Nephron progenitor cell (in vitro differentiated cells): ENCODE measurements around the gene HMCN1.

Experiments used
- DNase-seq: peaks from one replicate; pipeline ENCODE4 v3.0.0; 2021
- H3K27ac Mint-ChIP-seq: 2 replicates; pipeline ENCODE4 v1.8.0; 2021; ENCODE audit warnings: mild to moderate bottlenecking, moderate library complexity, mixed read lengths
- H3K27me3 Mint-ChIP-seq: 2 replicates; pipeline ENCODE4 v1.8.0; 2021; ENCODE audit warnings: mild to moderate bottlenecking, low read depth, mixed read lengths; ENCODE audit not compliant: poor library complexity
- H3K36me3 Mint-ChIP-seq: 2 replicates; pipeline ENCODE4 v1.8.0; 2021; ENCODE audit warnings: low read depth, mixed read lengths
- H3K4me1 Mint-ChIP-seq: 2 replicates; pipeline ENCODE4 v1.8.0; 2021; ENCODE audit warnings: mixed read lengths
- H3K4me3 Mint-ChIP-seq: 2 replicates; pipeline ENCODE4 v1.8.0; 2021; ENCODE audit warnings: mild to moderate bottlenecking, moderate library complexity, mixed read lengths
- H3K9me3 Mint-ChIP-seq: 2 replicates; pipeline ENCODE4 v1.8.0; 2021; ENCODE audit warnings: mild to moderate bottlenecking, moderate library complexity, mixed read lengths
- CTCF ChIP-seq: fragments of 200-600 bp; sonication (generic); IDR thresholded peaks from 2 replicates; pipeline ENCODE4 v1.5.0; 2021; ENCODE audit warnings: antibody characterized with exemption

The HMCN1 gene

DNA sequence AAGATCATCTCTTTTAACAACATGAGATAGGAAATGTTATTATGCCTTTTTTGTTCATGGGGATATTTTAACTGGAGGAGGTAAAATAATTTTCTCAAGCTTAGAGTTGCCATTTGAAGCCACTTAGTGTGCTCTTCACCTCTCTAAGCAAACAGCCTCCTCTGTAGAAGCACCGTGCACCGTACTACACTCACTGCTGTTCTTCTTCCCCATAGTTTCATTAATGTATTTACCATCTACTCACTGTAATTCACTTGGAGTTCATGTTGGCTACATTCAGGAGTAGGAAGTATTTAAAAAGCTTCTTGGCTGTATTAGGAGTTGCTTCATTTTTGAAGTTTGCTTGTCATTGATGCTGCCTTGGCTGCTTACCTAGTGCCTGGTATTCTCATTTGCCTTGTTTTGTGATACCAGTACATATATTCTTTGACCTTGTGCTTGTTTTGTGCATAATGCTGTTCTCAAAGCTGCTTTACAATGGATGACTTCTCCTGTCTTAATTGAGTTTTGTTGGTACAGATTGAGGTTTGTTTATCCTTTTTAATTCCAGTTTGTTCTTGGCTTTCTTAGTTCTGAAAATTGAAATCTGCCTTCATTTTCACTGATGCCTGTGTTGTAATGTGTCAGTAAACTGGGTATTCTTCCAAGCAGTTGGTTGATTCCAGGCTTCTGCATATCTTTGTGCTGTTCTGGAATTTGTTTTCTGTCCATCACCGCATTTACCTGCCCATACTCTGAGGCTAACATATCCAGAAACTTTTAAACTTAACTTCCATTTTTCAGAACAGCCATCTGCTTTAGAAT is 240.4 kb downstream of the HMCN1 start:
- H3K4me1 Mint-ChIP-seq, result no peaks in the 10 kb centered on the region
- no peak overlapping the region for H3K27ac Mint-ChIP-seq
- H3K4me3 Mint-ChIP-seq, result no peak overlapping the region
- no peak for TF ChIP-seq CTCF
- H3K9me3 Mint-ChIP-seq, result no peaks in the 10 kb centered on the region
- peaks cover 49% of the 10 kb centered on the region for H3K36me3 Mint-ChIP-seq
- H3K27me3 Mint-ChIP-seq, result no peaks in the 10 kb centered on the region
- no peak for DNase-seq

DNA sequence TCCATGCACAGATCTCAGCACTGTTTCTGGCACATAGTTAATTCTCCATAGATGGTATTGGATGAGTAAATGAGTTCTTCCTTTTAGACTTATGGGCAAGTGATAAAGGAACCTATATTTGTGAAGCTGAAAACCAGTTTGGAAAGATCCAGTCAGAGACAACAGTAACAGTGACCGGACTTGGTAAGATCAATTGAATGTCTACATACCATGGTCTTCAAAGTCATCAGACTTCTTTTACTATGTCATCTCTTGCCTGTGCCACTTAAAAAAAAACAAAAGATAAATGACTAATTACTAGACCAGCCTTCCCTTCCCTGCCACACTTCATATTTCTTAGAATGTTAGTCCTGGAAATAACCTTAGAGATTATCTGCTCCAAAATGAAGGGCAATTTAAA is 246.7 kb downstream of the HMCN1 start:
- peaks cover 20% of the 10 kb centered on the region for H3K36me3 Mint-ChIP-seq
- TF ChIP-seq CTCF, result no peak
- H3K9me3 Mint-ChIP-seq, result no peaks in the 10 kb centered on the region
- no peak overlapping the region for H3K4me3 Mint-ChIP-seq
- no peak overlapping the region for H3K27ac Mint-ChIP-seq
- no peak for DNase-seq
- H3K27me3 Mint-ChIP-seq, result no peaks in the 10 kb centered on the region
- H3K4me1 Mint-ChIP-seq, result no peaks in the 10 kb centered on the region

DNA sequence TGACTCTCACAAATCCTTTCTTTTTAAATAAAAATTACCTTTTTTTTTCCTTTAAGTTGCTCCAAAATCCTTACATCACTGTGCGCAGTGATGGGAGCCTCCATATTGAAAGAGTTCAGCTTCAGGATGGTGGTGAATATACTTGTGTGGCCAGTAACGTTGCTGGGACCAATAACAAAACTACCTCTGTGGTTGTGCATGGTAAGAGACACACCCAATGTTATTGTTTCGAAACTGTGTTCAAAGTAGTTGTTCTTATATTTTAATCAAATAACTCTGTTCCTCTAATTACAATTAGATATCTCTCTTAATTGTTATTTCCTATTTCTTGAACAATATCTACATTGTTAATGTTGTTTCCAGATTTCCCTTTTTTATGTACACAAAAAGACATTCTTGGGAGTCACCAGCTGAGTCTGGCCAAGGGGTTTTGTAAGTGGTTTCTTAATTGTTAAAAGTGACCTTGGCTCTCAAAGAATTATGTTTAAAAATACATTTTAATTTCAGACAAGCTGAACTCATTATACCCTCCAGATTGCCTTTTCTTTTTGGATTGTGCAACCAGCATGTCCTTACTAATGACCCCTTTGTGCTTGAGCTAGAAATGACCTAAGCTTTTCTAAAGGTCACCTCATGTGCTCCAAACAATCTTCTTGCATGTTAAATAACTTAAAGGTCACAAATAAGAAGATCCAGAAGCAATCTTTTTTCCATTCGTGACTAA is 250.1 kb downstream of the HMCN1 start:
- TF ChIP-seq CTCF, result no peak
- peaks cover 33% of the 10 kb centered on the region for H3K36me3 Mint-ChIP-seq
- no peaks in the 10 kb centered on the region for H3K27me3 Mint-ChIP-seq
- no peak for DNase-seq
- H3K4me1 Mint-ChIP-seq, result no peaks in the 10 kb centered on the region
- no peak overlapping the region for H3K4me3 Mint-ChIP-seq
- no peaks in the 10 kb centered on the region for H3K9me3 Mint-ChIP-seq
- H3K27ac Mint-ChIP-seq, result no peak overlapping the region

GRCh38 chr1:185987611-185988321 is 253.6 kb downstream of the HMCN1 start:
- Mint-ChIP-seq H3K4me1 (no peaks in the 10 kb centered on the region), H3K27ac (peak overlapping the region; percentile 59), H3K4me3 (no peak overlapping the region), H3K27me3 (no peaks in the 10 kb centered on the region), H3K36me3 (peaks cover 28% of the 10 kb centered on the region), H3K9me3 (no peaks in the 10 kb centered on the region)
- TF ChIP-seq CTCF, result no peak
- no peak for DNase-seq

DNA sequence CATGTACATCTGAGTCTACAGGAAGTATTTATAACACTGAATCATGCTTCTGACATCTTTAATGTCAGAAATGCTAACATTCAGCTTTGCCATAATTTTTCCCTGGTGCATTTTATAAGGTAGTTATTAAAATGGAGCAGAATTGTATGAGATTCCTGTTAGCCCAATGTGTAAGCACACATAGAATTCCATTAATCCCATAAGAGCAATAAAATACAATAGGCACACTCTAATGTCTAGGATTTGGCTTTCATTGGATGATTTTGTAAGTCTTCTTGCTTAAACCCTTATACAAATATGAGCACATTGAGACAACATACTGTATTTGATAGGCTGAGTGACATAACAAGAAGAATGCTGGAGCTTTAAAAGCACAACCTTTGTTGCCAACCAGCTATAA is 256.4 kb downstream of the HMCN1 start:
- H3K27ac Mint-ChIP-seq, result no peak overlapping the region
- no peaks in the 10 kb centered on the region for H3K4me1 Mint-ChIP-seq
- no peak overlapping the region for H3K4me3 Mint-ChIP-seq
- no peak for DNase-seq
- no peaks in the 10 kb centered on the region for H3K27me3 Mint-ChIP-seq
- no peak for TF ChIP-seq CTCF
- H3K36me3 Mint-ChIP-seq, result peaks cover 38% of the 10 kb centered on the region
- H3K9me3 Mint-ChIP-seq, result no peaks in the 10 kb centered on the region
